RKO (cell line): Measurements from ENCODE around the gene MAP2K2.

Experiments
- DNase-seq: peaks from one replicate; pipeline ENCODE4 v3.0.0-alpha.2; 2016; ENCODE audit warnings: low spot score

MAP2K2 gene

DNA sequence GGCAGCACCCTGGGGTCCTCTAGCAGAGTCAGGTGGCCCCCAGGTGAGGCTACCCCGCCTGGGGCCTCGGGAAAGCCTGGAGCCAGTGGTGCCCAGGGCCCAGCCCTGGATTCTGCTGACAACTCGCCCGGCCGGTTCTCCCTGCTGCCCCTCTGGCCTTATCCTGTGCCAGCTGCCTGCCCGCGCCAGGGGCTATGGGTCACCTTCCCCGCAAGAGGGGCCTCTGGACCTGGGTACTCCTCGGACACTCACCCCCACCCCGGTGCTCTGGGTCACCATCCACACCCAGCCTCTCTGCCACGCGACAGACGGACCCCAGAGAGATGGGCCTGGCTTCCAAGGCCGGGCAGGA lies 81.2 kb downstream of the MAP2K2 start:
- DNase-seq, result no peak

DNA sequence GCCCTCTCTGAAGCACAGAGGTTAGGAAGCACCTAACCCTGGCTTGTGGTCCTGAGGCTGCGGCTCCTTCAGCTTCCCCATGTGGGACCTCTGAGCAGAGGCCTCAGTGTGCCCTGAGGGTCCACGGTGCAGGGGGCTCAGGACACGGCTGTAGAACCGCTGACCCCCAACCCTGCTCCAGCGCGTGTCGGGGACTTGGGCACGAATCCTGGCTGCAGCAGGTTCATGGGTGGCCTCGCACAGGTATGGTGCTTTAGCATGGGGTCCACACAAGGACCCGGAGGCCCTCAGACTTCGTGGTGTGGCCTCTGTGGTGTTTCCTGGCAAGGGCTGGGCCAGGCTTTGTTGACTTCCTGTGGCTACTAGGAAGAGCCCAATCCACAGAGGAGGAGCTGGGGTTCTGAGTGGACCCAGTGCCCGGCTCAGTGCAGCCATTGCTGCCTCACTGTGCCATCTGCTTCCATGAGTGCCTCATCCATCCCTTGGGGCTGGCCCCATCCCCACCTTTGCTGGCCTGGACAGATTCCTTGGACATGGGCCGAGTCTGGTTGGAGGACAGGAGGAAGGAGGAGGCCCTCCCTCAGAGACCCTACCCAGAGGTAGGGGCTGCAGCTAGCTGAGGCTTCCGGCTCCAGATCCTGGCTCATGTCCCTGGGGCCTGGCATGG lies 81.7 kb downstream of the MAP2K2 start:
- DNase-seq, result no peak
